NOMO-1 treated with dmso at 0.1 percent for 144 hours (cell line): ENCODE results near the gene ZNF148.
"Not testable (repeated sequence)": the region's sequence is repeated elsewhere in the genome, so short reads cannot be mapped to it uniquely, and the experiment has no call there.

Experiments used
- DNase-seq: peaks from one replicate; lab custom pipeline; 2025; ENCODE audit not compliant: unreplicated experiment; lab: John Stamatoyannopoulos, UW

ZNF148 gene

GRCh38 chr3:125378762-125379161 is 3.6 kb upstream of the ZNF148 start:
- no peak for DNase-seq

DNA sequence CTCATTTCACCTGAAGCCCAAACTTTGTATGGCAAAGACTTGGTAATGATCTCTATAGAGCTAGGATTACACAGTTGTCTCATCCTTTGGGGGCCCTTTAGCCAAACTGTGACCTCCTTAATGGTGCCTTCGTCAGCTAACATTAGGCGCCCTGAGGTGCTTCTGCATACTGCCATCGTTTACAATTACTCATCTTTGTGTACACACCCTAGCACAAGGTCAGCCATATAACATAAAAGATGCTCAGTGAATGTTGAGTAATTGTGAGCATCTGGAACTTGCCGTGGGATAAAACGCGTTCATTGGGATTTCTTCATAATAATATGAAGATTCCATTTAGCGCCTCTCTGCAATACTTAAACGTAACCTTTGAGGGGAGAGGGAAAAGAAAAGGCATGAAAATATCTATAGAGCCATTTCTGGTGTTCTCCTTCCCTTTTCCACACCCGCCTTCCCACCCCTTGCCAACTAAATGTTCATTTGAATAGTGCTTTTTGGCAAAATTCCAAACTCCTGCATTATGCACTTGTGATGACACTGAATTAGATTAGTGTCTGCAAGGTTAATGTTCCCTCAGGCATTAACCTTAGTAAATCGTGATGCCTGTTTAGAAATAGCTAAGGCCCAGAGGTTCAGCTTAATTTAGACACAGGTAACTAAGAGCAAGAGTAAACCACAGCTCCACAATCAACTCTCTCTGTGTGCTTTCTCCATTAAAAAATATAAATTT is 990 bp upstream of the ZNF148 start:
- no peak for DNase-seq

DNA sequence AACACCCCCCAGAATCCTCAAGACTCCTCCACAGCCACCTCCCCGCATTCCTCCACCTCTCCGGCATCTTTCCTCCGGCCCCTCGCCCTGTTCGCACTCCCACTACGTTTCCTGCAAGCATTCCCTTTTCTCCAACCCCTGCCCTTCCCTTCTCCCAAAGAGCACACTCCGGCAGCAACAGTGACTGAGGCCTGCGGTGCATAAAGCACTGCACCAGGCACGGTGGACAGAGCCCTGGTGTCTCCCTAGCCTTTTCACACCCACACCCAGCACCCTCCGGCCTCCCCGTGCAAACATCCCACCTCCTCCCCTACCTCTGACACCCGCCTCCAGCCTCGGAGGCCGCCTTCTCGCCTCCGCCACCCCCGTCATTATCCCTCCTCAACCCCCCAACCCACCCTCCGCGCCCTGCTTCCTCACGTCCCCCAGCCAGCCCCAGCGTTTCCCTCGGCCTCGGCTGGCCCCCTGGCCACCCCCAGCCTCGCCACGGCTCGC is 577 bp downstream of the ZNF148 start:
- no peak for DNase-seq

DNA sequence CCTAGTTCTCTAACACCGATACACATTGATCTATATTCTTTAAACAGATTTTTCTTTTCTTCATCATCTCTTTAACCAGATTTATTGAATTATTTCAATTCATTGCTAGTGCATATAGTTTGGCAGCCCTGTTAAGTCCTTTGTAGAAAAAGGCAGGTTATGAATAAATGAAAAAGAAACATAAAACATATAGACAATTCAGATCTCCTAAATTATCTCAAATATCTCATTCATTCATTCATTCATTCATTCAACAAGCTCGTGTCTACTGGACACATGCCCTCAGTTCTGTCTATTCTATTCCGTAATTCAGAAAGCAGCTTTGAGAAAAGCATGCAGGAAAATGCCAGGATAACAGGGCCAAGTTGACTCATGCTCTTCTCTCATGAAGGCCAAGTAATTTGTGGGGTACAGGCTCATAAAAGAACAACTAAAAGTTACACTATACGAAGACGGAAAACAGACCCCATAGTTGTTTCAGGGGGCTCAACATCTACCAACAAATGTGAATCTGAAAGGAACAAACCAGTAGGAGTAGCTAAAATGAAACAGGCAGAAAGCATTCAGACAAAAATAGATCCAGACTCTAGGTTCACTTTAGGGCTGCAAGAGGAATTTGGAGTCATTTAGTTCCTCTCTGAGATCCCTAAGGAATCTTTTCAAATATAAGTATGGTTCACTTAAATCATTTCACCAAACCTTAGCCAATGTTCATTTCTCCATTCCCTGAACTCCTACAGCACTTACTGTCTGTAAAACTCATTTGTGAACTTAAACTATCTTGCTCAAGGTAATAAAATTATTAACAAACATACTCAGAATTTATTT is 7.5 kb downstream of the ZNF148 start:
- DNase-seq = no peak

- DNase-seq = no peak
Observed at GRCh38 chr3:125366132-125366531, 9.0 kb downstream of the ZNF148 start.

DNA sequence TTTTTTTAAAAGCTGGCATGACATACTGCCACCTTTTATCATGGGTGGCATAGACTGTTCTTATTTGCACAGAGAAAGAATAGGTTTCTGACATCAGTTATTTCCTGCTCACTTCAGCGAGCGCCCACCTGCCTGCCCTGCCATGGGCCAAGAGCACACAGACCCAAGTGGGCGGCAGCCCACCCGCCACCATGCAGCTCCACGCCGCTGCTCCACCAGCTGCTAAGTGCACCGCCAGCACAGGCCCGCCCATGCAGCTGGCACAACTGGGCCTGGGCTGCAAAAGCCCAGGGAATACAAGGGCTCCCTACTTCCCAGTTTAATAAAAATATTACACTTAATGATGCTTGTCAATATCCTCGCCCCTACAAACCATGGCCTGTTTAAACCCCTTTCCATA is 15.4 kb downstream of the ZNF148 start:
- DNase-seq = no peak

DNA sequence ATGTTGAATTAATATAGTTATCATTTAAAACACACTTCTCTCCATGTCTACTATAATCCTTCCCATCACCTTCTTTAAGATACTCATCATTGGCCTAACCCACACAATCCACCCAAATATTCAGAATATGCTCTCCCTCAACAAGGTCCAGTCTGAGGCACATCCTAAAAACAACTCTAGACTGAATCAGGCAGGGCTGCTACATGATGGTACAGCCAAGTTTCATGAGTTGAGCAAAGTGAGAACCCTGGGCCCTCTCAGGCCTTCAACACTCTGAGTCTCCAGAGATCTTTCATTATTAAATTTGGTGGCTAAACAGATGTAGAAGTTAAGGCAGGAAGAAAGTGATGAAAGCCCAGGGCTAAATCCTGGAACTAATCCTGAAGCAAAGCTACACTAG is 16.2 kb downstream of the ZNF148 start:
- no peak for DNase-seq

GRCh38 chr3:125357837-125358236 is 17.3 kb downstream of the ZNF148 start:
- DNase-seq = no peak

- no peak for DNase-seq
Observed at GRCh38 chr3:125357032-125357658, 18.0 kb downstream of the ZNF148 start.

GRCh38 chr3:125356140-125357026 is 18.7 kb downstream of the ZNF148 start:
- no peak for DNase-seq

DNA sequence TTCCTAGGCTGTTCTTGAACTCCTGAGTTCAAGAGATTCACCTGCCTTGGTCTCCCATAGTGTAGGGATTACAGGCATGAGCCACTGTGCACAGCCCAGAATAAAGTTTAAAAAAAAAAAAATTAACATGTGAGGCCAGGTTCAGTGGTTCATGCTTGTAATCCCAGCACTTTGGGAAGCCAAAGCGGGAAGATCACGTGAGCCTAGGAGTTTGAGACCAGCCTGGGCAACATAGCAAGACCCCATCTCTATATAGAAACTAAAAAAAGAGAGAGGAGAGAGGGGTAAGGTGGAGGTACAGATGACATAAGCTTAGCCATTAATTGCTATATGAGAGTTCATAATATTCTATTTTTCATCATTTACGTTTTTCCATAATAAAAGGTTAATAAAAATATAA is 21.5 kb downstream of the ZNF148 start:
- no peak for DNase-seq

- no peak for DNase-seq
Observed at GRCh38 chr3:125353128-125353527, 22.0 kb downstream of the ZNF148 start.

- DNase-seq = no peak
Observed at GRCh38 chr3:125351814-125352456, 23.2 kb downstream of the ZNF148 start.

- DNase-seq = no peak
Observed at GRCh38 chr3:125351152-125351551, 24.0 kb downstream of the ZNF148 start.

- DNase-seq = no peak
Observed at GRCh38 chr3:125350597-125350996, 24.5 kb downstream of the ZNF148 start.

GRCh38 chr3:125349556-125350165 is 25.5 kb downstream of the ZNF148 start:
- no peak for DNase-seq

- no peak for DNase-seq
Observed at GRCh38 chr3:125349055-125349454, 26.1 kb downstream of the ZNF148 start.

DNA sequence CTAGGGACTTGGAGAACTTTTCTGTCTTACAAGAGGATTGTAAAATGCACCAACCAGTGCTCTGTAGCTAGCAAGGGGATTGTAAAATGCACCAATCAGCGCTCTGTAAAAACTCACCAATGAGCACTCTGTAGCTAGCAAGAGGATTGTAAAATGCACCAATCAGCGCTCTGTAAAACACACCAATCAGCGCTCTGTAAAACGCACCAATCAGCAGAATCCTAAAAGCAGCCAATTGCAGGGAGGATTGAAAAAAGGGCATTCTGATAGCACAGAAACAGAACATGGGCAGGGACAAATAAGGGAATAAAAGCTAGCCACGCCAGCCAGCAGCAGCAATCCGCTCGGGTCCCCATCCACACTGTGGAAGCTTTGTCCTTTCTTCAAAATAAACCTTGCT is 31.8 kb downstream of the ZNF148 start:
- not testable (repeated sequence) for DNase-seq

DNA sequence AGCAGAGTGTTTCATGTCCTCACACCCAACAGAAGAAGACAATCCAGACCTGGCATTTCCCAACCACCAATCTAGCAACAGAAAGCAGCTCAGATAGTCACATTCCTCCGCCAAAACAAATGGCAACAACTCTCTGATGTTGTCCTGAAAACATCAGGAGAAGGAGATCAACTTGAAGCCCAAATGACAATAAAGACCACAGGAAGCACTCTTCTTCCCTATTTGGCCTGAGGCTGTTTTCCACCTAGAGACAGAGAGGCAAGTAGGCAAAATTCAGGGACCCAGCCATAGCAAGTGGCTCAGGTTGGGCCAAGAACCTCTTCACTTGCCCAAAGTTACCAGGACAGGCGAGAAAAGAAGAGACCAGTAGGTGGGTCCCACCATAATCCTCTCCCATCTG is 35.0 kb downstream of the ZNF148 start:
- DNase-seq = no peak

GRCh38 chr3:125337506-125337905 is 37.6 kb downstream of the ZNF148 start:
- no peak for DNase-seq
